GM18870 (cell line): ENCODE data around the gene FOLR1.

Experiments
- ATAC-seq: cut with Tn5 transposase; IDR thresholded peaks from one replicate; pipeline ENCODE4 v1.9.1; 2021; ENCODE audit warnings: moderate library complexity; ENCODE audit not compliant: unreplicated experiment

The FOLR1 gene

DNA sequence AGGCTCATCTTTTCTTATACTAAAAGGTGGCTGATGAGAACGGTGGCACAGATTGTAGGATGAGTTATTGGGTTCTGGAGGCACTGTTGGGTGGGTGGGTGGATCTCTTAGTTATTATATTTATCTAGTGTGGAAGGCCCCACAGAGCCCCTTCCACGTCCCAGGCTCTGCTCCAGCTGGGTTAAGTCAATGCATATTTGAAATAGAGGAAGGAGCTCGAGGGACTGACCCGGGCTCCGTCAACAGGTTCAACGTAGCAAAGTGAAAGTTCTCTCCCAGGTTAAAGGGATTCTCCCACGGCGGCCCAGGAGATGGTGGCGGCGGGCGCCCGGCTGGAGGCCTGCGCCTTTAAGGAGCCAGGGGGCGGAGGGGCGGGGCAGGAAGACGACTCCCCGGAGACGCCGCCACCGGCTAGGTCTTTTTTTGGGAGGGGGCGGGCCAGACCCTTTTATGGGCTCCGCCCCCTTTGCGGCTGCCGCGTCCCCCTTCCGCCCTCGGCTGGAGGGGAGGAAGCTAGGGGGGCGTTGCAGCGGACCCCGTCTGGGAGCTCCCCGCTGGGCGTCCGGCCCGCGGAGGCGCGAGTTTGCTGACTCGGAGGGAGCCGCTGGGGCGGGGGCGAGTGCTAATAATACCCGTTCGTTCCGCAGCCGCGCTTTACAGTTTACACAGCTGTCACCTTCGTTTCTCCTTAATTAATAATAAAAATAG, 31.1 kb downstream of the FOLR1 start:
- ATAC-seq: peak; percentile 49

- no peak for ATAC-seq
Measured at GRCh38 chr11:72223615-72224563, 31.9 kb downstream of the FOLR1 start.

DNA sequence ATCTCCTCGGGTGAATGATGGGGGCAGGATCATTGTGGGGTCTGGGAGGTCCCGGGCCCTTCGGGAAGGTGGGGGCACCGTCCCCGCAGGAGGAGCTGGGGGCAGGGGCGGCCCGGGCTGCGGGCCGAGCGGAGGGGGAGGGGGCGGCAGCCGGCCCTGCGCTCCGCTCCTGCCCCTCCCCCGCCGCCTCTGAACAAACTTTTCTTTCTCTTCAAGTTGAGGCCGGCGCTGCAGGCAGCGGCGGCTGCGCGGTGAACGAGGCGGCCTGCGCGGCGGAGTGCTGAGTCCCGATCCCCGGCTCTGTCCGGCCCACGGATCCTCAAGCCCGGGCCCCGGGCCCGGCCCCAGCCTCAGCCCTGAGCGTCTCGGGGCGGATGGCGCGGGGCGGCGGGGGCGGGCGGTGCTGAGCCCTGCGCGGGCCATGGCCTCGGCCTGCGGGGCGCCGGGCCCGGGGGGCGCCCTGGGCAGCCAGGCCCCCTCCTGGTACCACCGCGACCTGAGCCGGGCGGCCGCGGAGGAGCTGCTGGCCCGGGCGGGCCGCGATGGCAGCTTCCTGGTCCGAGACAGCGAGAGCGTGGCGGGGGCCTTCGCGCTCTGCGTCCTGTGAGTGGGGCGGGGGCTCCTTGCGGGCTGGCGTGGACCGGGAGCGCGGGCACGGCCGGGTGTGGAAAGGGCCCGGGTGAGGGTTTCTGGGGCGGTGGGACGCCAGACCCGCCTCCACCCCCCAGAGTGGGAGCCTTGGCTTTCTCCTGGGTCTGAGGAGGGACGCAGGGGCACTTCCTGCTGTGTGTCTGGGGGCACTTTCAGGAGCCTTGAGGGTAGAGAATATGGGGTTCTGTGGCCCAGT, 32.8 kb downstream of the FOLR1 start, which contains the start of gene INPPL1:
Gene INPPL1, plus strand, starts transcription at position 204 of the 847 bp plus-strand sequence. Its CDS starts 218 bp downstream, at position 422.
- no peak for ATAC-seq

- no peak for ATAC-seq
Measured at GRCh38 chr11:72225411-72225951, 33.5 kb downstream of the FOLR1 start.

- no peak for ATAC-seq
Measured at GRCh38 chr11:72226701-72227100, 34.8 kb downstream of the FOLR1 start.

DNA sequence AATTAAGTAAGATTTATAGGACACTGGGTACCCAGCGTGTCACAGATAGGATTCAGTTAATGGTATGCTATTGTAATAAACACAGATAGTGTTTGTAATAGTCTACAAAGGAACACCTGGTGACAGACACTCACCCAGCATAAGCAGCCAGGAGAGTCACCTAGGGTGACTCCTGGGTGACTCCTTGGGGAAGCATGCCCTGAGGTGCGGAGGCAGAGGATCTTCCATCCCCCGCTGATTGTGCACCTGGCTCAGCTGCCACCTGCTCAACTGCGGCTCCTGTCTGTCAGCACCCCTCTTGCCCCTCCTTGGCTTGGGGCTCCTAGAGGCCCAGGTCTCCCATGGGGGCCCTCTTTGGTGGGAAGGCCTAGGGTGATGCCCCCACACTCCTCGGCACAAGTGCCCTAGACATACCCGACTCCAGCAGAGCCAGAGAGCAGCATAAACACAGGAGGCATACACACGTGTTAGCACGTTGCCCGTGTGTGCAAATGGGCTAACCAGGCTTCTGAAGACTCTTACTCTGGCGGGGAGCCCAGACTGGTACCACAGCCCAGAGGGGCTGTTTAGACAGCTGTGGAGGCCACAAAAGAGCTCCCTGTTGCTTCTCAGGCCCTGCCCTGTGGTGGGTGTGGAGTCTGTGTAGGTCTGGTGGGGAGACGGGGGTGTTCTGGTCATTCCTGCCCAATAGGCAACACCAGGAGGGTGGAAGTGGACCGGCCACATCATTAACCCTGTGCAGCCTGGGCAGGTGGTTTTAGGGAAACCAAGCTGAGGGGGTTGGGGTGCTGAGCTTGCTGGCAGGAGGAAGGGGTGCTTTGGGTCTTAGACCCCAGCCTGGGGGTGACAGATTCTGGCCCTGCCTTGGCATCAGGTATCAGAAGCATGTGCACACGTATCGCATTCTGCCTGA, 35.6 kb downstream of the FOLR1 start:
- ATAC-seq: no peak

DNA sequence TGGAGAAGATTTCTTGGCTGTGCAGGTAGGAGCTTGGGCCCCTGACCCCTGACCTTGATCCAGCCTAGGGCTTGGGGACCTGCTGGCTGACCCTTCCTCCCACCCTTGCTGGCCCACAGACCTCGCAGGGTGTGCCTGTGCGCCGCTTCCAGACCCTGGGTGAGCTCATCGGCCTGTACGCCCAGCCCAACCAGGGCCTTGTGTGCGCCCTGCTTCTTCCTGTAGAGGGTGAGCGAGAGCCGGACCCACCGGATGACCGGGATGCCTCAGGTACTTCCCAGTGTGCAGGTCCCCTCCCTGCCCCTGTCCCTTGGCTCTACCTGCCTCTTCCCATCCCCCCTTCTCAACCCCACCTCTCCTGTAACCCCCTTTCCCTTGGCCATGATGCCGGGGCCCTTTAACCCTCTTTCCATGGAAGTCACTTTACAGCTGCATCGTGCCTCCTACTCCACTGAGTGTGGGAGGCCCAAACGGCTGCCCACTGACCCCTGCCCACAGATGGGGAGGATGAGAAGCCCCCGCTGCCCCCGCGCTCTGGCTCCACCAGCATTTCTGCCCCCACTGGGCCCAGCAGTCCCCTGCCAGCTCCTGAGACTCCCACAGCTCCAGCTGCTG, 36.4 kb downstream of the FOLR1 start:
- no peak for ATAC-seq

DNA sequence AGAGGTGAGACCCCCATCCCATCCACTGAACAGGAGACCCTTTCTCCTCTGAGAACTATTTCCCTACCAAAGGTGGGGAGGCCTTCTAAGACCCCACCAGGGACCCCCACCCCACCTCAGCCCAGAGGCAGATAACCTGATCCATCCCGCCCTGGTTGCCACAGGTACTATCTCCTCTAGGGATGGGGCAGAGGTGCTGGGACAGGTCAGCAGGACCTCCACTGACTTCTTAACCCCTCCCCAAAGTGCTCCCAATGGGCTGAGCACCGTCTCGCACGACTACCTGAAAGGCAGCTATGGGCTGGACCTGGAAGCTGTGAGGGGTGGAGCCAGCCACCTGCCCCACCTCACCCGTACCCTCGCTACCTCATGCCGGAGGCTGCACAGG, 36.9 kb downstream of the FOLR1 start:
- no peak for ATAC-seq

GRCh38 chr11:72229336-72229924, 37.5 kb downstream of the FOLR1 start:
- ATAC-seq: no peak

- ATAC-seq: no peak
Measured at GRCh38 chr11:72229925-72230763, 38.2 kb downstream of the FOLR1 start.

GRCh38 chr11:72230764-72231365, 38.9 kb downstream of the FOLR1 start:
- no peak for ATAC-seq

- ATAC-seq: no peak
Measured at GRCh38 chr11:72231396-72232259, 39.7 kb downstream of the FOLR1 start.

GRCh38 chr11:72232260-72233055, 40.5 kb downstream of the FOLR1 start:
- ATAC-seq: no peak

DNA sequence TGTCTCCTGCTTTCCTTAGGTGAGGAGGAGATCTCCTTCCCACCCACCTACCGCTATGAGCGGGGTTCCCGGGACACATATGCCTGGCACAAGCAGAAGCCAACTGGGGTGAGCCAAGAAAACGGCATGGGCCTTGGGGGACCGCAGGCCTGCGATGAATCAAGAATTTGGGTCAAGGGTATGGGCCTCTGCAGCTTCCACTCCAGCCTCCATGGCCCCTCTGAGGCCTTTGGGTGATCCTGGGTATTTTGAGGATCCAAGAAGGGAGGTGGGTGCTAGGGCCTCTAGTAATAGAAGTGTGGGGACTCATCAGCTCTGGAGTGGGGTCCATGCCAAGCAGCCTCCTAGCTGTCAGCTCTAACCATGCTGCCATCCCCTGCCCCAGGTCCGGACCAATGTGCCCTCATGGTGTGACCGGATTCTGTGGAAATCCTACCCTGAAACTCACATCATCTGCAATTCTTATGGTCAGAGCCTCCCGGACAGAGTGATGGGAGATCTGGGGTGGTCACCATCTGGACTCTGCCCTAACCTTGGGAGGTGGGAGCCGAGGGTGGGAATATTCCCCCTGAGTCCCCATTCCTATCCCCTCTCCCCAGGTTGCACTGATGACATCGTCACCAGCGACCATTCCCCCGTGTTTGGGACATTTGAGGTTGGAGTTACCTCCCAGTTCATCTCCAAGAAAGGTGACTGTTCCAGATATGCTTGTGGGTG, 41.3 kb downstream of the FOLR1 start:
- ATAC-seq: no peak
